Gastrocnemius medialis (tissue), 4 donors: ENCODE measurements around the gene RANBP17. TPM values are rescaled to one million over a fixed set of nuclear protein-coding genes. Genes with fewer than 3 reads are reported as not detected.
A peak's percentile ranks its signal among the peaks of the same experiment; 100 is the strongest.

ENCODE experiments used
- ATAC-seq, 2 donors: fragments of 150-250 bp; one replicate each; pipeline ENCODE4 v1.9.1; 2016
- DNase-seq, 2 donors: peaks; one replicate each; pipeline ENCODE4 v3.0.0-alpha.2; 2019
- H3K27ac ChIP-seq, 4 donors: fragments of 200-600 bp; sonication (generic); 1 replicate in 1 of 4; 2 replicates in 3 of 4; pipeline ENCODE4 v1.5.1; 2016 to 2018; ENCODE audit warnings: mild to moderate bottlenecking in 2 of 4, moderate library complexity in 1 of 4
- H3K27me3 ChIP-seq, 3 donors: fragments of 200-600 bp; sonication (generic) in 2 of 3; 1 replicate in 1 of 3; 2 replicates in 2 of 3; pipeline versions ENCODE4 v1.5.1 to v1.6.0; 2016 to 2019; ENCODE audit warnings: mild to moderate bottlenecking in 1 of 3, moderate library complexity in 1 of 3
- H3K36me3 ChIP-seq, 2 donors: fragments of 200-600 bp; sonication (generic) in 1 of 2; one replicate each; pipeline ENCODE4 v1.5.1; 2017 to 2018
- H3K4me1 ChIP-seq, 2 donors: fragments of 200-600 bp; sonication (generic) in 1 of 2; one replicate each; pipeline ENCODE4 v1.5.1; 2016 to 2017; ENCODE audit warnings: mild to moderate bottlenecking in 2 of 2
- H3K4me3 ChIP-seq, 4 donors: fragments of 200-600 bp; sonication (generic) in 3 of 4; 1 replicate in 1 of 4; 2 replicates in 3 of 4; pipeline ENCODE4 v1.5.1; 2016 to 2019; ENCODE audit warnings: mild to moderate bottlenecking in 2 of 4
- H3K9me3 ChIP-seq, 3 donors: fragments of 200-600 bp; sonication (generic) in 2 of 3; 1 replicate in 1 of 3; 2 replicates in 2 of 3; pipeline ENCODE4 v1.5.1; 2016 to 2019
- POLR2A ChIP-seq, 2 donors: fragments of 450-650 bp; IDR thresholded peaks; one replicate each; pipeline ENCODE4 v1.6.1; 2017; ENCODE audit warnings: antibody characterized with exemption in 2 of 2, mild to moderate bottlenecking in 2 of 2, moderate library complexity in 2 of 2
- in situ Hi-C, 4 donors: fragments of 200-750 bp; cut with MboI; loops; one replicate each; pipeline versions ENCODE4 v1.15.0 to v1.8.0; 2017; ENCODE audit warnings: low sequenced_read_pairs in 4 of 4
- intact Hi-C: fragments of 100-400 bp; cut with DNase I; formaldehyde crosslinking; loops from one replicate; pipeline ENCODE4 v1.15.1; 2023; ENCODE audit warnings: low total_unique reads
- total RNA-seq, 4 donors: library from RNA; depleted of rRNA; stranded (reverse); fragments of >200 nt; gene quantifications; one replicate each; pipeline versions ENCODE4 v1.1.0 to v1.2.3, GENCODE V29; 2016
- TF ChIP-seq, protein P1 (sequence below), 5 experiments: fragments of 450-650 bp in 3 of 5; fragments of 200-600 bp in 2 of 5; sonication (generic) in 2 of 5; IDR thresholded peaks in 4 of 5; conservative IDR thresholded peaks in 1 of 5; 1 replicate in 4 of 5; 2 replicates in 1 of 5; pipeline ENCODE4 v1.5.1; 2016 to 2019; ENCODE audit warnings: antibody characterized with exemption in 5 of 5, mild to moderate bottlenecking in 3 of 5, moderate library complexity in 3 of 5

The RANBP17 gene
- total RNA-seq, 4 donors from 2014 or later = 1.1 to 3.2 TPM; not detected in 2

- in situ Hi-C loops = no loop called here
- H3K27me3 ChIP-seq = peaks cover 98 to 99% (median 98%) of the 10 kb centered on the region in 3 donors
- ATAC-seq (no peak), DNase-seq (no peak)
- no peaks in the 10 kb centered on the region for H3K36me3 ChIP-seq
- no peak for TF ChIP-seq POLR2A (IDR thresholded peaks at IDR 0.05)
- TF ChIP-seq, protein P1, sequence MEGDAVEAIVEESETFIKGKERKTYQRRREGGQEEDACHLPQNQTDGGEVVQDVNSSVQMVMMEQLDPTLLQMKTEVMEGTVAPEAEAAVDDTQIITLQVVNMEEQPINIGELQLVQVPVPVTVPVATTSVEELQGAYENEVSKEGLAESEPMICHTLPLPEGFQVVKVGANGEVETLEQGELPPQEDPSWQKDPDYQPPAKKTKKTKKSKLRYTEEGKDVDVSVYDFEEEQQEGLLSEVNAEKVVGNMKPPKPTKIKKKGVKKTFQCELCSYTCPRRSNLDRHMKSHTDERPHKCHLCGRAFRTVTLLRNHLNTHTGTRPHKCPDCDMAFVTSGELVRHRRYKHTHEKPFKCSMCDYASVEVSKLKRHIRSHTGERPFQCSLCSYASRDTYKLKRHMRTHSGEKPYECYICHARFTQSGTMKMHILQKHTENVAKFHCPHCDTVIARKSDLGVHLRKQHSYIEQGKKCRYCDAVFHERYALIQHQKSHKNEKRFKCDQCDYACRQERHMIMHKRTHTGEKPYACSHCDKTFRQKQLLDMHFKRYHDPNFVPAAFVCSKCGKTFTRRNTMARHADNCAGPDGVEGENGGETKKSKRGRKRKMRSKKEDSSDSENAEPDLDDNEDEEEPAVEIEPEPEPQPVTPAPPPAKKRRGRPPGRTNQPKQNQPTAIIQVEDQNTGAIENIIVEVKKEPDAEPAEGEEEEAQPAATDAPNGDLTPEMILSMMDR (IDR thresholded peaks at IDR 0.05 in 4 of 5, conservative IDR thresholded peaks at IDR 0.05 in 1 of 5) = no peak
- no peaks in the 10 kb centered on the region for H3K9me3 ChIP-seq
- intact Hi-C loops = no loop called here
- peaks cover 40 to 45% of the 10 kb centered on the region in 2 donors for H3K4me1 ChIP-seq
- H3K27ac ChIP-seq = no peak overlapping the region
- H3K4me3 ChIP-seq = no peak overlapping the region
These were observed 451.8 kb downstream of the RANBP17 start for GRCh38 chr5:171313481-171314206.

DNA sequence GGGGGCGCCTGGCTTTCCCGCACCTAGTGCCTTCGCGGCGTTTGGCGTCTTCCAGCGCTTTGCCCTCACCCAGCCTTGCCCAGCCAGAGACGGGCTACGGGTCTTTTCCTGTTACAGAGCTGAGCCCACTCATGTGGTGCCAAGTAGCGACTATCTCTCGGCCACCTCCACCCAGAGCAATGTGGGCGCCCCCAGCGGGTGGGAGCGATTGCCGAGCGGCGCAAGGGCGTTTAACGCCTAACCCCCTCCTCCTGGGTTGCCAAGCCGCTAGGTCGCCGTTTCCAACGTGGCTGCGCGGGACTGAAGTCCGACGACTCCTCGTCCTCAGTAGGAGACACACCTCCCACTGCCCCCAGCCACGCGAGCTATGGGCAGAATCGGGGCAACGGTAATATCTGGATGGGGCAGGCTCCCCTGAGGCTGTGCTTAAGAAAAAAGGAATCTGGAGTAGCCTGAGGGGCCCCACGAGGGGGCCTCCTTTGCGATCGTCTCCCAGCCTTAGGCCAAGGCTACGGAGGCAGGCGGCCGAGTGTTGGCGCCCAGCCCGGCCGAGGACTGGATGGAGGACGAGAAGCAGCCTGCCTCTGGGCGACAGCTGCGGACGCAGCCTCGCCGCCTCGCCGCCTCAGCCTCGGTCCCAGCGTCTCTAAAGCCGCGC lies 453.0 kb downstream of the RANBP17 start:
- Histone ChIP-seq H3K9me3 (no peaks in the 10 kb centered on the region), H3K4me3 (peak overlapping the region in 3 of 4 donors; percentile 27 to 39 (median 29)), H3K27ac (no peak overlapping the region), H3K4me1 (peaks cover 37 to 41% of the 10 kb centered on the region in 2 donors), H3K27me3 (peaks cover 92 to 98% (median 97%) of the 10 kb centered on the region in 3 donors), H3K36me3 (no peaks in the 10 kb centered on the region)
- DNase-seq = no peak
- intact Hi-C loops = no loop called here
- no peak for TF ChIP-seq POLR2A (IDR thresholded peaks at IDR 0.05)
- TF ChIP-seq, protein P1 (IDR thresholded peaks at IDR 0.05 in 4 of 5, conservative IDR thresholded peaks at IDR 0.05 in 1 of 5) = no peak
- no peak for ATAC-seq
- in situ Hi-C loops = no loop called here

GRCh38 chr5:171315386-171315891 lies 453.6 kb downstream of the RANBP17 start:
- H3K4me1 ChIP-seq = peaks cover 37 to 38% of the 10 kb centered on the region in 2 donors

GRCh38 chr5:171315925-171316257 lies 454.1 kb downstream of the RANBP17 start:
- DNase-seq = no peak
- Histone ChIP-seq H3K4me3 (peak overlapping the region; percentile 0 to 39 (median 30)), H3K36me3 (no peaks in the 10 kb centered on the region), H3K9me3 (no peaks in the 10 kb centered on the region), H3K4me1 (peaks cover 33 to 36% of the 10 kb centered on the region in 2 donors), H3K27ac (no peak overlapping the region), H3K27me3 (peaks cover 82 to 100% (median 89%) of the 10 kb centered on the region in 3 donors)
- intact Hi-C loops (no loop called here), in situ Hi-C loops (no loop called here)
- ATAC-seq = no peak
- TF ChIP-seq, protein P1 (IDR thresholded peaks at IDR 0.05 in 4 of 5, conservative IDR thresholded peaks at IDR 0.05 in 1 of 5) = no peak
- no peak for TF ChIP-seq POLR2A (IDR thresholded peaks at IDR 0.05)

More at GRCh38 chr5:171315386-171315891, 453.6 kb downstream of the RANBP17 start:
- Histone ChIP-seq H3K27me3 (peaks cover 86 to 100% (median 94%) of the 10 kb centered on the region in 3 donors), H3K4me3 (peak overlapping the region in 3 of 4 donors; percentile 27 to 39 (median 29)), H3K9me3 (no peaks in the 10 kb centered on the region), H3K36me3 (no peaks in the 10 kb centered on the region), H3K27ac (no peak overlapping the region)
- intact Hi-C loops (no loop called here), in situ Hi-C loops (no loop called here)
- ATAC-seq (no peak), DNase-seq (no peak)
- TF ChIP-seq, protein P1 (IDR thresholded peaks at IDR 0.05 in 4 of 5, conservative IDR thresholded peaks at IDR 0.05 in 1 of 5) = no peak
- TF ChIP-seq POLR2A (IDR thresholded peaks at IDR 0.05) = no peak
